ENCODE measurements around the gene HES6.
A peak's percentile ranks its signal among the peaks of the same experiment; 100 is the strongest.

The HES6 gene

DNA sequence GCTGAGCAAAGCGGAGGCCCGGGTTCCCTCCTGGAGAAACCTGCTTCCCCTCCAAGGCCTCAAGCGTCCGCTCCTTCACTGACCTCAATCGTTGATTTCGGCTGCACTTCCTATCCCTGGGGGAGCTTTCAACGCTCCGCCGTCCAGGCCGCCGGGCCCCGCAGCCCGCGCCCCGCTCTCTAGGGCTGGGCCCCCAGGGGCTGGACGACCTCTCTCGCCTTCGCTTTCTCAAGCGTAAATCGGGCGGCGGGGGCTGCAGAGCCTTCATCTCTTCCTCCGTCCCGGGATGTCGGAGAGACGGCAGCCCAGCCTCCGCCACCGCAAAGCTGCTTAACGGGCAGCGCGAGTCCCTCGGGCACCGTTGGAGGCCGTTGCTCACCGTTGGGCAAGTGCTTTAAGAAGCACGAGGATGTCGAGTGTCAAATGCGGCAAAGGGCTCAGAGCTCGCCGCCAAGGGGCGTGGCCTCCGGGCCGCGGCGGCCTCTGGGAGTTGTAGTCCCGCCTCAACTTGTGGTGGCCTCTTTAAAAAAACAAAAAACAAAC is 8.5 kb downstream of the HES6 start:
- DNase-seq, result no peak

DNA sequence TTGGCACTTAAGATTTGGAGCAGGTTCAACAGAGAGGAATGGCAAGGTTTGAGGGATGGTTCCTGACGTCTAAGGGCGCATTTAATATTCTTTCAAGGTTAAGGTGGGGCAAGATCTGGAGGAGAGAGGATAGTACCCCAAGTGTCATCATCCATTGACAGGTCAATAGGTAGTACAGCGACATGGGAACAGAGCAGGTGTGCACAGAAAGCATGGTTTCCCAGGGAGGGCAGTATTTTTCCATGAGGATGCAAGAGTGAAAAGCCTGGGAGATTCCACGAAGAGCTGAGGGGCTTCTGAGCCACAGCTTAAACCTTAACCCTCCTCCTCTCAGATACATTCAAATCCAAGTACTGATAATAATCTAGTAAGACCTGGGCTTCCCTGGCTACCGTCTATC is 9.1 kb downstream of the HES6 start:
- no peak for DNase-seq

- no peak for DNase-seq
Observed at GRCh38 chr2:238228700-238229099, 11.1 kb downstream of the HES6 start.

DNA sequence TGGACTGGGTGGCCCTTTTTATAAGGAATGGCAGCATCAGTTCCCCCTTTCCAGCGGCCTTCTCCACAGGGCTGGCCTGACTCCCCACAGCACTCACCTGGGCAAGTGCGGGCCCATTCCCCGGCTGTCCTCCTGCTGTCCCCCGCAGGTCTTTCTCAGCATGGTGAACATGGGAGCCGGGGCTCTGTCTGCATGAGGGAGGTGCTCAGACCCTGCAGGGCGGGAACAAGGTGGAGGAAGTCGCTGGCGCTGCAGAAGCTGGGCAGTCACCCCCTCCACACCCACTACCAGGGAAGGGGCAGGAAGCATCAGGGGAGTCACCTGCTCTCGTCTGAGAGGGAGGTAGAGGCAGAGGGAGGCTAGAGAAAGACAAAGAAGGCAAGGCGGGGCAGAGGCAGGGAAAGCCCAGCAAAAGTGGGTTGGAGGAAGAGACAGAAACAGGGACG is 12.2 kb downstream of the HES6 start:
- DNase-seq, result no peak

DNA sequence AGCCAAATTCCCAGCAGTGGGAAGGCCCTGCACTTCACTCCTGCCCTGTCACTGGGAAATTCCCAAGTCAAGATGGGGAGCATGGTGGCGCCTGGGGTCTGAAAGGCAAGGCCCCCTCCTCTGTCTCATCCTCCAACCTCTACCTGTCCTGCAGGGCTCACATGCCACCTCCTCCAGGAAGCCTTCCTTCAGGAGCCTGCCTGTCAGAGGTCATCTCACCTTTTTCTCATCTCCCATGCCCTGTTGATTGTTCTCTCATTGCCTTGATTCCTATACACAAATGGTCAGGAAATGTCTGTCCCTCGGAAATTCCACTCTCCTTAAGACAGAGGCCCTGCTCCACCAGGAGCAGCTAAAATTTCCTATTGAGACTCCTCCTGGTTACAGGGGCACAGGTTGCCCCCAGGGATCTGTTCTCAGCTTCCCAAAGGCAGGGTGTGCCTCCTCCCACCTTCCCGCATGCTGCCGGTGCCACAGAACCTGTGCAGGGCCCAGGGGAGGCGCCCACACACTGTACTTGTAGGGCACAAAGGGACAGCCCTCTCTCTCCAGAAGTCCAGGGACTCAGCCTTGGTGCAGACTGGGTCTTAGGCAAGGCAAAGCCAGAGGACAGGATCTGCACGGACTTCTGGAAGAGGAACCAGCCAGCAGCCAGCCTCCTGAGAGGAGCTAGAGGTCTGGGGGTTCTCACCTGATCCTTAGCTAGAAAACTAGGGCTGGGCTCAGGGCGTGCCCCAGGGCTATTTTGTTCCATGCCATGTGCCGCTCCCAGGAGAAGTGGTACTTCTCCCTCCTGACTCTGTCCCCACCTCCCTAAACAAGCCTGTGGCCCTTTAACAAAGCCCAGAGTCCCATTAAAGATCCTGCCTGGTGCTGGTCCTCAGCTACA is 12.9 kb downstream of the HES6 start:
- no peak for DNase-seq

DNA sequence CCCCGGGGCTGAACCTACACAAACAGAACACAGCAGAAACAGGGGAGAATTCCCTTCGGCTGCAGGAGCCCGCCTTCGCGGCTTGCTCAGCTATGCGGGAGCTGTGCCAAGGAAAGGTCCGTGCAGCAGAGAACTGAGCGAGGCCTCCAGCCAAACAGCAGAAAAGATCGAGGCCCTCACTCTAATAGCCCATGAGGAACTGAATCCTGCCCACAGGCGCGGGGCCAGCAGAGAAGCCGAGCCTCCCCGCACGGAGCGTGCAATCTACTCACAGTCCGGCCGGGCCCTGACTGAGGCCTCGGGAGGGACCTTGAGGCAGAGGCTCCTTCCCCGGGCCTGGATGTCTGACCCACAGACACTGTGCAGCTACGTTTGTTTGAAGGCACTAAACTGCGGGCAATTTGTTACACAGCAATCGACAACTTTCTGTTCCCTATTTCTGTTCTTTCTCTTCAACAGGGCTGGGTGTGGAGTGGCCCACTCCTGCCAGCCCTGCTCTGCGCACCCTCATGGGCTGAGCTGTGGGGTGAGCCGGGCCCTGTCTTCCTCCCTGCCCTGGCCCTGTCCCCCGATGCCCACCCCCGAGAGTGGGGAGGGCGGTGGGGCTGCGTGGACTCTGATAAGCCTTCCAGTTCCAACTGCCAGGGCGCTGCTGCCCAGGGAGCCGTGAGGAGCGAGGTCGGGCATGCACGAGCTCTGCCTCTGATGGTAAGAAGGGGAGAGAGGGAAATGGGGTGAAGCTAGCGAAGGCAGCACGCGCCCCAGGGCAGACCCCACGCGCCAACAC is 13.7 kb downstream of the HES6 start:
- no peak for DNase-seq

- DNase-seq, result no peak
Observed at GRCh38 chr2:238225121-238225520, 14.7 kb downstream of the HES6 start.

- no peak for DNase-seq
Observed at GRCh38 chr2:238224356-238225035, 15.3 kb downstream of the HES6 start.

GRCh38 chr2:238220892-238221521 is 18.8 kb downstream of the HES6 start:
- no peak for DNase-seq

DNA sequence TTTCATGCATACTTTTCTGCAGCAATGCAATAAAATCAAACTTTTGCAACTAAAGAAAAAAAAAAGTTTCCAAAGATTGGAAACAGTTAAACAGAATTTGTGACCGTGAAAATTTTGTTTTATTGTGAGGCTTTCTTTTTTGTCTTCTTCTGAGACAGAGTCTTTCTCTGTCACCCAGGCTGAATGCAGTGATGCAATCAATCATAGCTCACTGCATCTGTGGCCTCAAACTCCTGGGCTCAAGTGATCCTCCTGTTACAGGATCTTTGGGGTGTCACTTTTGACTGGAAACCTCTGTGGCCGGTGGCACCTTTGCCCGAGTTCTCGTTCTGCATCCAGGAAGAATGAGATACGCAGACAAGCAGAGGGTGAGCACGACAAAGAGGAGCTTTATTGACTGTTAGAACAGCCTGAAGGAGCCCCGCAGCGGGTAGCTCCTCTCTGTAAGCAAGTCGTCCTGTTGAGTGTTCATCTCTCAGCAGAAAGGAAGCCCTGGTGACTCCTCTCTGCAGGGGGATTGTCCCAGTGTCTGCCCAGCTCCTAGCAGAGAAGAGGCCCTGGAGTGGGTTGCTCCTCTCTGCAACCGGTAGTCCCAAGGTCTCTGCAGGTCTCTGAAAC is 19.5 kb downstream of the HES6 start:
- no peak for DNase-seq

GRCh38 chr2:238216651-238217184 is 23.1 kb downstream of the HES6 start:
- DNase-seq, result no peak

DNA sequence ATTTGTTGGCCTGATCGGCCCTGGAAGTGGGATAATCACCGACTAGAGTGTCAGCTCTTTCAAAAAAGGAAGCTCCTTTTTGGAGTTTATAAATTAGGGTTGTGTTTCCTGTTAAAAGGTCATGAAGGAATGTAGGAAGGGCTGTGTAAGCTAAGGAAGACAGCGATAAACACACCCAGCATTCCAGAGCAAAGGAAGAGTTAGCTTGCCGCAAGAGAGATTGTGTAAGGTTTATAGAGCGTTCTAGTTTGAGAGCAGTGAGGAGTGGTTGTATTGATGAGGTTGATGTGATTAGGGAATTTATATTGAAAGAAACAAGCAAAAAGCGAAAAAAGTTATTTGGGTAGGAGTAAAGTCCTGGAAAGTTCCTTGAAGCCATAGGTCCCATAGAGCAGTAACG is 32.8 kb downstream of the HES6 start:
- DNase-seq, result no peak

- peak; percentile 29 to 39 for DNase-seq
Observed at GRCh38 chr2:238203973-238204683, 35.7 kb downstream of the HES6 start.

DNA sequence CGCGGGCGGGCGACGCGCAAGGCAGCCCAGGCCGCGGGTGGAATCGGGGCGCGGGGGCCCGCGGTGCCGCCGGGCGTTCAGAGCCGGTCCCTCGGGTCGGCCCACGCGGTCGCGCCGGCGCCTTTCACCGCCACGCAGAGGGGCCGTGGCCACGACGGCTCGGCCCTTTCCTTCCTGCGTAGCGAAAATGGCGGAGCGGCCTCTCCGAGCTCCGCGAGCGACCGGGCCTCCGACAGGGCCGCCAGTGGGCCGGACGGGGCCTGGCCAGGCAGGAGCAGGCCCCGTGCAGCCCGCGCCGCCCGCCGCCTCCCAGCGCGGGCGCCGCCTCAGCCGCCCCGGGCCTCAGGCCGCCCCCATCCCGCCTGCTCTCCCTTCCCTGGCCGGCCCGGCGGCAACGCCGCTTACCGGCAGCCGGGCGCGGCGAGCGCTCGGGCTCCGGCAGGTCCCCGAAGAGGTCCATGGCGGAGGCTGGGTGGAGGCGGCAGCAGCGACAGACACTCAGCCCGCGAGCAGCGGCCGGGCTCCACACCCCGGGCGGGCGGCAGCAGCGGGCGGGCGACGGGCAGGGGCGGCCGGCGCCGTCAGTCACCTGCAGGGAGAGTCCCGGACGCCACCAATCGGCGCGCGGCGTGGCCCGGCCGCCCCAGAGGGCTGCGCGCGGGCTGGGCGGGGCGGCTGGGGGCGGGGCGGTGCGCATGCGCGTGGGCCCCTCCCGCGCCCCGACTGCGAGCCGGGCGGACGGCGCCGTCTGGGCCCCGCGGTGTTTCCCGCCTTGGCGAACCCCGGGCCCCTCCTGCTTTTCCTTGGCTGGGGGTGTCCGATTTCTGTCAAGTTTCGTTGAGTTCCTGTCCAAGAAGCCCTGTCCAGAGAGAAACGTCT is 36.5 kb downstream of the HES6 start, which contains the start of gene ILKAP:
ILKAP (minus strand) TSS at position 602 of the 879 bp plus-strand sequence; CDS start at position 460, 142 bp downstream.
- DNase-seq, result peak; percentile 61 to 66

DNA sequence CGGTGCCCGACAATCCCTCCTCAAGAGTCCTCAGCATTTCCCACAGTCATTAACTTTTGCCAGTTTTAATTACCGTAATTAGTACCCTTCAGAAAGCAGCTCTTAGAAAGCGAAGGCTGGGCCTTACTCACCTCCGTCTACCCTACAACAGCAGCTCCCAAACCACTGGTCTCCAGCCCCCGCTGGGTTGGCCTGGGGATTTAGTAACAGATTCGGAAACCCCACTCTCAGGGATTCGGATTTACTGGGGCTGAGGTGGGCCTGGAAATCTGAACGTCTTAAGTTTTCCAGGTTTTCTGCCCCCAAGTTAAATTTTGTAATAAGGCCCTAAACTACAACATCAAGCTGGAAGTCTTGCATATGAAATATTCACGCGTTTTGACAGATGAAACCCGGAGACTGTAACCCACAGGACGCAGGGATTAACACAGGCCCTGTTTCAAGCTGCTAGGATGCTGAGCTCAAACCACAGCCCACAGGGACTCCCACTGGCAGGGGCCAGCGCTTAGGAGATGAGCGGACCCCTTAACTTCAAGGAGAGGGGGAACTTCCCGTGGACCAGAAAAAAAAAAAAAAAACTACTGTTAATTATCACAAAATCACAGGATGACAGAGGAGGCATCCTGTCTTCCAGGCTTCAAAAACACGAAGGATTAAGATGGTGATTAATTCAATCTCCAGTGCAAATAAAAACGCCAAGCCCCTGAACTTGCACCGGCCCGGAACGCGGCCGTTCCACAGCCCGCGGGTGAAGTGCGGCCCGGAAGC is 37.3 kb downstream of the HES6 start:
- peak in 1 of 2 experiments; percentile 5 for DNase-seq

DNA sequence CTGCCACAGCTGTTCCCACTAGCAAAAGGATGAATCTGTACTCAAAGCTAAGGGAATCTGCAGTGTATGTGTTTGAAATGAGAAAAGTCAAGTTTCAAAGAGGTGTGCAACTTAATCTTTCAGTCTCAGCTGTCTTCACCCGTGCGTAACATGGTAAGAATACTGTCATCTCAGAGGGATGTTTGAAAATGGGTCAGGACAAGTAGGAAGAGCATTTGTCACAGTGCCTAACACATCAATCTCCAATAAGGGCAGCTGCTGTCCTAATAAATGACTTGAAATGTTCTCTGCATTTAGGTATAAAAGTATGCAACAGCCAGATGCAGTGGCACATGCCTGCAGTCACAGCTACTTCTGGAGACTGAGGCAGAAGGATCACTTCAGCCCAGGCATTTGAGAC is 49.4 kb downstream of the HES6 start:
- no peak for DNase-seq
